HG03064 (cell line): ENCODE data around the gene GPR63.

Source experiments
- ATAC-seq: cut with Tn5 transposase; IDR thresholded peaks from one replicate; pipeline ENCODE4 v1.9.1; 2021; ENCODE audit warnings: low read depth; ENCODE audit not compliant: unreplicated experiment

The GPR63 gene

DNA sequence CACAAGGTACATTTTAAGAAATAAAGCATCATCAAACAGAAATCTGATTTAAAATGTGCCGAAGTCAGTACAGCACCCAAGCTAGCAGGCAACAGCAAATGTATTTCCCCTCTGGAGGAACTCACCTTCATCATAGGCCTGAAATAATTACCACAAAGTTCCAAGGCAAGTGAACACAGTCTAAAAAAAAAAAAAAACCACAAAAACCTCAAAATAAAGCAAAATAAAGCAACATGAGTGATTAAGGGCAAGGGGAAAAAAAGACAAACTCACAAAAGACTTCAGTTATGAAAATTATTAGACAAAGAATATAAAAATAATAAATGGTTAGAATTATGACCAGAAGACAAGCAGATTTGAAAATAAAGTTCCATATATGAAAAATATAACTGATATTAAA lies 10.4 kb downstream of the GPR63 start:
- ATAC-seq, result no peak

DNA sequence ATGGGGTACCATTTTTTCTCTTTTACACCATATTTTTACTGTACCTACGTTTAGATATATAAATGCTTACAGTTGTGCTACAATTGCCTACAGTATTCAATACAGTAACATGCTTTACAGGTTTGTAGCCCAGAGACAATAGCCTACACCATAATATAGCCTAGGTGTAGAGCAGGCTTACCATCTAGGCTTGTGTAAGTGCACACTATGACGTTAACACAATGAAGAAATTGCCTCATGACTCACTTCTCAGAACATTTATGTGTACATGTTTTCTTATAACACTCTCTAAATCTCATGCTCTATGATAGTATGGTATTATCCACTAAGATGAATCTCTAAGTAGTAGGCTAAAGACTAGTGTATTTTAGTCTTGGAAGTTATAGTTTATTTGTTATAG lies 13.5 kb downstream of the GPR63 start:
- no peak for ATAC-seq

DNA sequence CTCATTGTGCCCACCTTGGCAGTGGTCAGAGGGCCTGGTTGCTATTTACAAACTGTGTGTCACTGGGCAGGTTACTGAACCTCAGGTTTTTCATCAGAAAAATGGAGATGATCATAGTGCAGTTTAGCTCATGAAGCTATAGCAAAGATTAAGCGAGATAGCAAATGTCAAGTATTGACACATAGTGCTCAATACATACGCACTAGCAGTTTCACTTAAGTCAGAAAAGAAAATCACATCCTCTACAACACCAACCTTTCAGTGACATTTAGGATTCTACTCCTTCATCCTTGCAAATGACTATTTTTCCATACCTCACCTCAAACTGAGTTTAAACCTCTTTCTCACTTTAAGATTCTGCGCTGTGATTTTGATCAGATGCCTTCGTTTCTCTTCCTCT lies 16.2 kb downstream of the GPR63 start:
- no peak for ATAC-seq

DNA sequence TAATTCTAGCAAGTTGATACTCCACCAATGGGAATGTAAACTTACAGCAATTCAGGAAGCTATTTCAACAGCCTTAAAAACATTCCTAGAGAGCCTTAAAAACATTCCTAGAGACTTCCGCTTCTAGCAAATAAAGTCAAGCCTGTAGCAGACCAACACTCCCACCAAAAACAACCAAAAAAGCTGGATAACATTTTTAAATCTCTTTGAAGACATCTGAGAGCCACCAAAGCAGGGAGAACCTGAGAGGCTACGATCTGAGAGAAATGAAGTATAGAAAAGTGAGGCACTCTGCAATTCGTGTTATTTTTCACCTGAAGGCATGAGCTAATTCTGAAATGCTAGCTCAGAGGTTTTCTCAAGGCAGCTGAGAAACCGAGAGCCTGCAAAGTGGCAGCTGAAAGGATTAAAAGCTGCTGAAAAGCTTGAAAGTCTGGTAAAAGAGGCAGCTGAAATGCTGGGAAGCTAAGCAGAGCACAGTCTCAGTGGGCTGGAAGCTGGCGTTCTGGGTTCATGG lies 20.9 kb downstream of the GPR63 start:
- no peak for ATAC-seq

DNA sequence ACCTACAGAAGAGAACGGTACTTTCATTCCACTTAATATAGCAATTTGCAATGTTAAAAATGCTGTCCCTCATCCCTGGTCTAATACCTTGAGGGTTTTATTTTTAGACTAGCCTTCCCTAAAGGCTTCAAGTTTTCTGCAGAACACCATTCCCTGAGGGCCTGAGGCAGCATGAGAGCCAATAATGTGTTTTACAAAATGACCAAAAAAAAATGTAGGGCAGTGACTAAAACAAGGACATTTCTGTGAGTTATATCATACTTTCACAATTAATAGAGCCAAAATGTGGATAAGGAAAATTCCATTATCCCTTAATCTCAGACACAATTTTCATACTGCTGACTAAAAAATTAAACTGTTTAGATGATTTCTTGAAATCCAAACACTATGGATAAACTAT lies 22.7 kb downstream of the GPR63 start:
- no peak for ATAC-seq

DNA sequence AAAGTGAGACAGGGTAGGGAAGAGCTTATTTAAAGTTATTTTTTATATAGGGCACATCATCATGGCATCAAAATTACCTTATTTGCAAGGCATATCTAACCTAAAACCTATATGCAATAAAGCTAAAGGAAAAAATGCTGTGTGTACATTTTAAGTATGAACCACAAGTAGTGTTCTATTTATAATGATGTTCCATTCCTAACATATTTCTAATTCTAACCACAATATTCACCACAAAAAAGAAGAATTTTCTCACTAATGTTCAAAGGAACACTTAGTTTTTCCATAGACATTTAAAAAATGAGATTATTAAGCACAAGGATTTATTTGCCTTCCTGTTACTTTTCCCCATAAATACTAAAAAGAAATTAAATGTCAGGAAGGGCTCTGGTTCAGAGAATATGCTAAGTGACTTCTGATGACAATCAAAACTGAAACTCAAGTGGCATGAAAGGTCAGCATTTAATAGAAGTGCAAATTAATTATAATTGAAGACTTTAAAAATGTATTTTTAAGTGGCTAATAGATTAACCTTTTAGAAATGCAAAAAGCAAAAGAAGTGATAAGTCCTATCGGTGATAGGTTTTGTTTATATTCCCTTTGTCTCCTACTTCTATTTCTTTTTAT lies 25.1 kb downstream of the GPR63 start:
- ATAC-seq, result no peak

DNA sequence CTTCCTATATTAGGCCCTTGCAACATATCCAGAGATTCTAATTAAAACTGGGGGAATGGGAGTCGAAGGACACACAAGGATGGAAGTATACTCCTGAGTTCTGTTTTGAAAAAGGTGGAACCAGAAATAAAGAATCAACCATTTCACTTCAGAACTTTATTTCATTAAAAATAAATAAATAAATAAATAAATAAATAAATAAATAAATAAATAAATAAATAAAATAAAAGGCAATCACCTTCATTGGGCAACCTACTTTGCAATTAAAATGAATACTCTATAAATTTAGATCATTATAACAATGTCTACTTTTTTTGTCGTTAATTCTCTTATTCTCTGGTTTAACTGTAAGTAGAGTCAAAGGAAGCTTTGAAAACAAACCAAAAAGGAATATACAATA lies 25.6 kb downstream of the GPR63 start:
- ATAC-seq, result no peak

DNA sequence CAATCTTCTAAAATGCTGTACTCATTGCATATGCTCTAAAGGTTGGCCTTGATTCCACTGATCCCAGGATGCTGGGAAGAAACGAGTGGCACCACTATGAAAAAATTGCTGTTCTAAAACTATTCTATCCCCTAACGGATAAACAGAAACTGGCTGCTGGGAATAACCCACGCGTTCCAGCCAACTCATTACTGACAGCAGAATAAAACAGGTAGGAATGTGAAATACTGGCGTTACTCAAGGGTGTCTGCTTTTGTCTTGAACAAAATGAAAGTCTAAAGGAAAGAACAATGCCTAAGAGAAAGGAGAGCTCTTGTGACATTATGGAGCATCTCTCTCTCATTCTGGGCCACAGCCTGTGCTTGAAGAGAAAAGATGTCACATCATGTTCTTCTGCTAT lies 26.1 kb downstream of the GPR63 start:
- no peak for ATAC-seq

DNA sequence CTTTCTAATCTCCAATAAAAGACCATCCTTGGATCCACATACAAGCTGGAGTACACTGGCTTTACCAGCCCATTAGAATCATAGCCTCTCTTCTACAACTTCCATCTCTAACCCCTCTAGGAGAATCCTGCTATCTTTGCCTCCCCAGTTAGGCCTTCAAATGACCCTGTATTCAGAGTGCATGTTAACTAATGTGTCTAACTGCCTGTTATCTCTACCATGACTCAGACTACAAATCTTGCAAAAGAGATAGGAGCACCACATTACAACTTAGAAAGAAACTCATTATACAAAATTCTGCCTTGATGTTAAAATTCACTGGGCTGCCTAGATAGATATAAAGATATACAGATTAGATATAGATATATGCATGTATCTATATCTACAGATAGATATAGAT lies 28.2 kb downstream of the GPR63 start:
- no peak for ATAC-seq

DNA sequence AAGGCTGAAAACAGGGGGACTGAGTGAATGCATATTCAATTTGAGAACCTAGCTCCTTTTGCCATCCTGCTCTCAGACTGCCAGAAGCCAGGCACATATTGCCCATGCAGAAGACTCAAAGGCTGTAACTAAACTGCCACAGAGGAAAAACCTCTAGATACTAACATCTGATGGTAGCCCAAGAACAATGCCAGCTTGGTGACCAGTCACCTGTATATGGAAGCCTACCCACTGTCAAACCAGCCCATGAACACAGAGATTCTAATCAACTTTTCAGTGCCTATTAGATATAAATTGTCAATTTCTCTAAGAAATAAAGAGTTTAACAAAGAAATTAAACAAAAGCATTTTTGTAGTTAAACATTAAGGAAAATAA lies 34.2 kb downstream of the GPR63 start:
- no peak for ATAC-seq

DNA sequence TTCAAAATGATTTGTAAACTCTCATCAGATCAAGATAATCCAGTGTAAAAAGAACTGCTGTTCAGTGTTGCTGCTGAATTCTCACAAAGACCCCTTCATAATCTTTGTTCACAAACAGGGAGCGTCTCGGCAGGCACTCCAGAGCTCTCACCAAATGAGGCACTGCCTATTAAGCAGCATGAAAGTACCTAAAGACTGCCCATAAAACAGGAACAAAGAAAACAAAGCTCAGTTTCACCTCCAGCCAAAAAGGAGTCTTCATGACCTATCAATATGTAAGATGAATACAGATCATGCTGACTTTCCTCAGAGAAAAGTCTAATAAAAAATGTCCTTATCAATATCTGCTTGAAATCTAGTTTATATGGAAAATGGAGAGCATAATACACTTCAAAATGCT lies 41.8 kb downstream of the GPR63 start:
- ATAC-seq, result peak; percentile 99

DNA sequence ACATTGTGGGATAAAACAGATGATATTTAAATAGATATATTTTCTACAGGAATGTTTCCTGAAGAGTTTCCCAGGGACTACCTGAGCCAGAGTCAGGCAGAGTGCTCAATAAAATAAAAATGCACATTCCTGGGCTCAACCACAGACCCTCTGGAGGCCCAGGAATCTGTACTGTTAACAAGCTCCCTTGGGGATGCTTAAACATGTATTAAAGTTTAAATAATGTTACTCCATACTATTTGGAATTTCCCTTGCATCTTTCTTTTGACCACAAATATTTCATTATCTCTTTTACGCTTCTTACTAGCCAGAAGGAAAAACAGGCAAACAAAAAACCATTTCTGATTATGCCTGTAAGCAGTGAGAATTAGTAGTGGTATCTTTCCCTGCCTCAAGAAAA lies 42.3 kb downstream of the GPR63 start:
- ATAC-seq, result peak; percentile 16

DNA sequence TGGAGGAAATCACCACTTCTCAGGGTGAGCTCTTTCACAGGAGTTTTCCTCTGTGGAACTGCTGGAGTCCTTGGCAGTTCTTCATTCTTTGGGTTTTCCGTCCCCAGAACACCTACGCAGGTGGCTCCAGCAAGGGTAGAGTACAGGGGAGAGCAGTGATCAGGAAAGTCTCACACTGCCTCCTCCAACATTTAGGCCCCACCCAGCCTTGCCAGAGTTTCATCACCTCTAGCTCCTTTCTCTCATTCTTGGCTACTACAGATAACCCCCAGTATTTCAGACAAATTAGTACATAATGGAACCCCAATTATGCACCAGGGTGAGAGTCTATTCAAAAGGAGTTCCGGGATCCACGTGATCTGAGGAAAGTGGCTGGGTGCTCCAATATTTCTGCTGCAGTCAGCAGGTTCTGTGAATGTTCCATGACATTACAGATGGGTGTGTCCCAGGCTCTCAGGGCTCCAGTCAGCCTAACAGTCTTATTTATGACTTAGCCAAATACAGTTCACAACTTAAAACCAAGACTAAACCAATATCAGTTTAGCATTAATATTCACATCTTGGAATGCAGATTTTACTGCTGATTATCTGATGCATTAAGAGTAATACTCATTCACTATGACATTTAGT lies 44.6 kb downstream of the GPR63 start:
- ATAC-seq, result no peak

DNA sequence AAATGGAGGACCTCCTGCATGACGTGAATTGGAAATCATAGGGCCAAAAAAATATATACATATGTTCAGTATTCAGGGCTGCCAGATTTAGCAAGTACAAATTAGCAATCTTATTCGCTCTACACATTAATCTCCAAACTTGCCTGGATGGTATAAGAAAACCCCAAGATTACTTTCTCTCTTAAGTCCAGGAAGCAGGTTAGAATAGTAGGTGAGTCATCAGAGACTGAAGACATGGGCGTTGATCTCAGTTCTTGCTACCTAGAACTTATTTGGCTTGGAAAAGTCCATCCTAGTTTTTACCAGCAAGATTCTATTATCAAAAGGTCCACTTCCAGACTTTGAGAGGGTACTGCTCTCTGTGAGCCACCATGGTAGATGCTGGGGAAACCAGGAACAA lies 47.4 kb downstream of the GPR63 start:
- ATAC-seq, result no peak

DNA sequence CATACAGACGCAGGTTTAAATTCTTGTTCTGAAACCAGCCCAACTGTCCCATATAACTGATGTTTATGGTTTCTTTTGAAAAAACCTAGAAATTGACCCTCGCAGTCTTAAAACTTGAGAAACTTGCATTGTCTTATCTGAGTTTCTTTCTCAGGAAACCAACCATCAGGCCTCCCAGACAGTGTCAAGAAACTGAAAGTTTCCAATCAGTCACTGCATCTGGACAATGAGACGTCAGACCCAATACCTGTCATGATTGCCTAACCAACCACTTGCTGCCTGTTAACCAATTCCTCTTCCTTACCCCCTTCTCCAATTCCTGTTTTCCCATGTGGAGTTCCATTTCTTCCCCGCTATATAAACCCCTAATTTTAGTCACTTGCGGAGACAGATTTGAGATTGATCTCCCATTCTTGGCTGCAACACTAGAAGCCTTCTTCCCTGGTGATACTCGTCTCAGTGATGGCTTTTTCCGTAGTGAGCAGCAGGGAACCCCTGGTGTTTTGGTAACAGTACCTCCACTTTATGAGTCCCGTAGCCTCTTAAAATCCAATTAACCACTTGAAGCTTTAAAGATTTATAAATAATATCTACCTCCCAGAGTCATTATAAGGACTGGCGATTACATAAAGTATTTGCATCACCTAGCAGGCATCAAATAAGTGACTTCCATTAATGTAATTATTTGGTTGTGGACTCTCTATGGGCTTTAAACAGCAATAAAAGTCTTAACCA lies 49.3 kb downstream of the GPR63 start:
- no peak for ATAC-seq

DNA sequence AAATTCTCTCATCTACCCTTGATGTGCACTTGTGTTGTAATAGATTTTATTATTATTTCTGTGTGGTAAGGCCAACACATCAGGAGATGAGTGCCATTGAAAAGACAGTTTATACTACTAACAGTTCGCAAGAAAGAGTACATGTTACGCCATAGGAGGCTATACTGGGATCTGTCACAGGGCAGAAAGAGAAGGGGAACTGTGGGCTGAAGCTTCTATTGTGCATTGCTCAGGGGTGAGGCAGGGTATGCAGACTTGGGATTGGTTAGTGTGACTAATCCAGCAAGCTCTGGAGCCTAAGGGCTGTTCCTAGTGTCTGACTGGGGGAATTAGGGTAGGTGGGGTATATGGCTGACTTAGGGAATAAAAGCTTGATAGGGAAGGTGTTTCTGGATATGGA lies 50.9 kb downstream of the GPR63 start:
- ATAC-seq, result no peak

DNA sequence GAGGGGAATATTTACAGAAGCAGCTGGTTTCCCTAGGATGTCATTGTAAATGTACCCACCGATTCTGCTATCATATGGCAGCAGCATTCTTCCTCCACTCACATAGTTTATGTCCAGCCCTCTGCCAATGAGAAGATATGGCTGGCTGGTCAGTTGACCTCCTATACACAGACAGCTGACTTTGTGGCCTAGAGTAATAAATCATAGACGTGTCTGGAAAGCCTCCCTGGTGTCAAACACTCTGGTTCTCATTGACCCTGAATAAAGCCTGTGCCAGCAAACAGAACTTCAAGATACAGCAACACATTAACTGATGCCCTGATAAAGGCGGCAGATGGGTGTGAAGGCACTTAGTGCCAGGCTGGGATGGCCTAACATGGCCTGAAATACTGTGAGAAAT lies 52.6 kb downstream of the GPR63 start:
- no peak for ATAC-seq

DNA sequence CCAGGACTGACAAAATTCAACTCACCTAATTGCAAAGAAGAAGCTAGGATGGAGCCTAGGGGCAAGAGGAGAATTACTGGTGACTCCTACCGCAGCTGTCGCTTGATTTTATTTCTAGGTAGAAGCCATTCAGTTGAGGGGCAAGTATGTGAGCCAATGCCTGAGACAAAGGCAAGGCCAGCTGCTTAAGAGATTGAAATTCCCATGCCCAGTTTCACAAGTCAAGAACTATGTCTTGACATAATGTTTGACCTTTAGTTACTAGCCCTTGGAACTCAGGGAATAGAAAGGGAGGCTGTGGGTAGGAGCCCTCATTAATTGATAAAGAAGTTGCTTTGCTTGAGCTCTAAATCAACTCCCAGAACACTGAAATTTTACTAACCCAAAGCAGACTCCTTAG lies 54.0 kb downstream of the GPR63 start:
- no peak for ATAC-seq

DNA sequence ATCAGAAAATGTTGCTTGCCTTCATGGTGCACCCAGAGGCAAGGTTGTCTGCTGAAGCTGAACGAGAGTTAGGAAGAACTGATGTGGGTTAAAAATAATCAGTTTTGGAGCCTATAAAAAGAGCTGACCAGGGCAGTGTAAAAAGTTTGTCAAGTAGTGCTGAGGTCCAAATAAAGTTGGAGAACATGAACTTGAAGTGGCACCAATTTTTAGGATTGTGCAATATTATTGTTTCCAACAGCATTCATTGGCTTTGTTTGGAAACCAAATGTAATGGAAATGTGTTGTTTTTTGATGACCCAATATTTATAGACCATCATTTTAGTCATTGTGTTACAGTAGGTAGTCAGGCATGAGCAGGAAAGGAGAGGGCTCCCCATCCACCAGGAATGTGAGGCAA lies 55.7 kb downstream of the GPR63 start:
- no peak for ATAC-seq

DNA sequence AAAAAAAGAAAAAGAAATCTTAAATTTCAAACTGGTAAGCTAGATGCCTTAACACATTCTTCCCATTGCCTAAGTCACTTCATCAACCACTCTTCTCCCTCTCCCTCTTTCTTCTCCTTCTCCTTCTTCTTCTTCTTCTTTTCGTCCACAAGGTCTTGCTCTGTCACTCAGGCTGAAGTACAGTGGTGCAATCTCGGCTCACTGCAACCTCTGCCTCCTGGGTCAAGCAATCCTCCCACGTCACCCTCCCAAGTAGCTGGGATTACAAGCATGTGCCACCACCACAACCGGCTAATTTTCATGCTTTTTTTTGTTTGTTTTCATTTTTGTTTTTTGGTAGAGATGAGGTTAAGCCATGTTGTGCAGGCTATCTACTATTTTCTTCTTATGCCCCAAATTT lies 60.2 kb downstream of the GPR63 start:
- ATAC-seq, result no peak

DNA sequence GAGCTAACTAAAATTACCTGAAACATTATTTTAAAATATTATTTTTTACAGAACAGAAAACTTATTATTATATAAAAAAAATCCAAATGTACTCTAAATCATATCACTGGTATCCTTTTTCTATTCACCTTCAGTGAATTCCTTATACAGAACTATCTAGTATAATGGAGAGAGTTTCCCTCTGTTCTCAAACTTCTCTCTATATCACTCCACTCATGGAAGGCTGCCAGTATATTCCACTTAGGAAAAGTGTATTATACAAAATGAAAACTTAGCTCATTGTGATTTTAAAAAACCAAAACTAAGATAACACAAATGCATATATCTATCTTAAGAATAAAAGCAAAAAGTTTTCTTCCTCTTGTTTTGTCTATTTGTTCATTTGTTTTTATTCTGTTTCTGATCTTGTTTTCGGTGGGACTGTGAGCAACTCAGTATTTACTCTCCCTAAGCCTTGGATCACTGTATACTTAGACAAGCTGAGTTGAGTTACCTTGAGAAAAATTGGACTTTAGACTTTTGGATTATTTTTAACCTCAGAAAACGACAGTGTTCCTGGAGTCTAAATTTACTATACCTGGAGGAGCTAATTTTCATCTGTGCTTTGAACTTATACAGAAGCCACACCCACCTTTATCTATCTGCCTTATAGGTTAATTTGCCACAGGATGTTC lies 61.4 kb downstream of the GPR63 start:
- no peak for ATAC-seq
